K562 (cell line): ENCODE measurements around the gene BCAS4. TPM values are rescaled to one million over a fixed set of nuclear protein-coding genes. Genes with fewer than 3 reads are reported as not detected.

Experiments used
- ATAC-seq: fragments of 200-7000 bp; cut with Tn5 transposase; 3 replicates; pipeline ENCODE4 v1.9.1; 2020; ENCODE audit warnings: moderate library complexity
- BruUV-seq: library from RNA; stranded (reverse); fragments of 400-500 nt; replicated peaks from 2 replicates; lab custom pipeline; 2021; lab: Mats Ljungman, UMichigan
- CTCF ChIA-PET: fragments of 300-600 bp; formaldehyde crosslinking; extraction: SDS; loops from one replicate; lab custom pipeline; 2021; ENCODE audit warnings: low intra/inter-chr PET ratio; lab: Yijun Ruan, JAX
- POLR2A ChIA-PET: fragments of 300-600, 350-650 bp; sonication (Branson Sonifier 250); formaldehyde crosslinking; extraction: SDS; loops from one replicate; lab custom pipeline; 2021; ENCODE audit warnings: antibody characterized with exemption, inconsistent platforms; lab: Yijun Ruan, JAX
- DNase-seq, 4 experiments: peaks; one replicate each; pipeline versions ENCODE4 v3.0.0 to v3.0.0-alpha.2; 2011 to 2018; ENCODE audit warnings: low spot score in 3 of 4, mixed read lengths in 3 of 4; ENCODE audit errors: extremely low read depth in 1 of 4
- FAIRE-seq: peaks from 2 replicates; lab custom pipeline; 2011; peaks lifted over from hg19 to GRCh38; lab: Jason Lieb, UNC
- H2AFZ ChIP-seq: 2 replicates; pipeline ENCODE4 v1.6.0; 2011; ENCODE audit warnings: low read depth, low read length, control low read depth, inconsistent platforms
- H3K27ac ChIP-seq: fragments of 200-600 bp; 3 replicates; pipeline ENCODE4 v1.8.0; 2011; ENCODE audit warnings: low read depth, mild to moderate bottlenecking, control low read depth, inconsistent platforms, low read length, moderate library complexity, mixed read lengths; ENCODE audit errors: extremely low read depth
- H3K27me3 ChIP-seq, 2 experiments: fragments of 300-600 bp in 1 of 2; 2 replicates in 1 of 2; 3 replicates in 1 of 2; pipeline versions ENCODE4 v1.6.0 to v1.8.0; 2011; ENCODE audit warnings: inconsistent platforms in 2 of 2, low read length in 2 of 2, mild to moderate bottlenecking in 1 of 2, mixed read lengths in 1 of 2, moderate library complexity in 1 of 2; ENCODE audit not compliant: control insufficient read depth in 2 of 2, insufficient read depth in 2 of 2
- H3K36me3 ChIP-seq: fragments of 300-600 bp; 3 replicates; pipeline ENCODE4 v1.8.0; 2011; ENCODE audit warnings: mild to moderate bottlenecking, low read length, inconsistent platforms; ENCODE audit not compliant: control insufficient read depth, insufficient read depth
- H3K4me1 ChIP-seq, 2 experiments: fragments of 200-600 bp in 1 of 2; replicated peaks in 1 of 2; 2 replicates in 1 of 2; 3 replicates in 1 of 2; pipeline versions ENCODE4 v1.5.1 to v1.8.0; 2011; ENCODE audit warnings: inconsistent platforms in 2 of 2, low read length in 2 of 2, mild to moderate bottlenecking in 1 of 2, mixed read lengths in 1 of 2, moderate library complexity in 1 of 2; ENCODE audit not compliant: control insufficient read depth in 2 of 2, insufficient read depth in 2 of 2
- H3K4me2 ChIP-seq: 2 replicates; pipeline ENCODE4 v1.6.1; 2011; ENCODE audit warnings: low read length, control low read depth, inconsistent platforms, mixed read lengths; ENCODE audit not compliant: insufficient read depth
- H3K4me3 ChIP-seq: fragments of 200-600 bp; sonication (generic), shearing (Covaris generic); 2 replicates; pipeline ENCODE4 v1.5.1; 2016; ENCODE audit warnings: control low read depth, inconsistent platforms
- H3K79me2 ChIP-seq: fragments of 200-600 bp; 3 replicates; pipeline ENCODE4 v1.8.0; 2011; ENCODE audit warnings: low read length, inconsistent platforms; ENCODE audit not compliant: control insufficient read depth, insufficient read depth
- H3K9ac ChIP-seq, 2 experiments: 2 replicates each; pipeline versions ENCODE4 v1.6.0 to v1.6.1; 2011; ENCODE audit warnings: low read depth in 2 of 2, low read length in 2 of 2, control low read depth in 1 of 2, inconsistent platforms in 1 of 2, mild to moderate bottlenecking in 1 of 2, mixed read lengths in 1 of 2; ENCODE audit not compliant: insufficient read depth in 1 of 2
- H3K9me1 ChIP-seq: one replicate; pipeline ENCODE4 v1.6.0; 2011; ENCODE audit warnings: inconsistent platforms, mild to moderate bottlenecking, low read length, moderate library complexity; ENCODE audit not compliant: control insufficient read depth, insufficient read depth
- H3K9me3 ChIP-seq: replicated peaks from 2 replicates; pipeline ENCODE4 v1.5.1; 2011; ENCODE audit warnings: low read depth, low read length, inconsistent platforms; ENCODE audit not compliant: control insufficient read depth, insufficient read depth
- H4K20me1 ChIP-seq: replicated peaks from 2 replicates; pipeline ENCODE4 v1.6.1; 2011; ENCODE audit warnings: low read length, inconsistent platforms, mixed read lengths; ENCODE audit not compliant: control insufficient read depth, insufficient read depth
- LCOR ChIP-seq: sonication (generic); formaldehyde crosslinking; IDR thresholded peaks from 2 replicates; pipeline ENCODE4 v1.8.0; 2022; ENCODE audit warnings: mild to moderate bottlenecking, missing genetic modification reagents
- WGBS: fragments of 100-300 bp; shearing (Covaris generic); methylation state at CpG from one replicate; pipeline ENCODE4 v1.1.6; 2016; ENCODE audit warnings: low coverage, mixed read lengths; ENCODE audit not compliant: insufficient coverage; ENCODE audit errors: missing lambda C conversion rate; 5-methylcytosine and 5-hydroxymethylcytosine counted together
- in situ Hi-C: fragments of 300-500 bp; cut with MboI; formaldehyde crosslinking; loops from 4 replicates; pipeline ENCODE4 v1.15.0; 2018; ENCODE audit warnings: inconsistent platforms, mixed read lengths
- intact Hi-C: fragments of 100-400 bp; cut with micrococcal nuclease; formaldehyde crosslinking; loops from 2 replicates; pipeline ENCODE4 v1.14.2; 2022
- polyA plus RNA-seq, 8 experiments: library from polyadenylated mRNA; depleted of rRNA in 4 of 8; stranded (reverse) in 5 of 8; unstranded in 3 of 8; fragments of >200 nt; fragmentation: Nextera tagmentation in 2 of 8; fragmentation: Illumina TruSeq in 1 of 8; extraction: Ambion mirVana in 2 of 8; extraction: Trizol in 1 of 8; gene quantifications; 2 replicates each; pipeline versions ENCODE4 v1.2.1 to v1.2.3, GENCODE V29; 2011 to 2014; ENCODE audit warnings: inconsistent platforms in 1 of 8, missing spikeins in 1 of 8
- total RNA-seq, 7 experiments: library from RNA; depleted of rRNA in 6 of 7; stranded (reverse); fragments of >200 nt in 6 of 7; fragmentation: Illumina TruSeq in 2 of 7; extraction: Trizol in 2 of 7; gene quantifications; 2 replicates each; pipeline versions ENCODE4 v1.2.1 to v1.2.3, GENCODE V29; 2011 to 2021; ENCODE audit warnings: low replicate concordance in 1 of 7
- TF ChIP-seq, protein P1 (sequence below), 3 experiments: fragments of 200-800 bp in 1 of 3; fragments of 250-450 bp in 1 of 3; fragments of 450-650 bp in 1 of 3; sonication (Bioruptor Pico) in 1 of 3; sonication (Bioruptor generic) in 1 of 3; formaldehyde crosslinking in 1 of 3; IDR thresholded peaks; 2 replicates each; pipeline versions ENCODE4 v1.6.1 to v1.8.0; 2016 to 2022; ENCODE audit warnings: mild to moderate bottlenecking in 2 of 3, missing genetic modification characterization in 2 of 3, missing compliant biosample characterization in 1 of 3, moderate library complexity in 1 of 3

BCAS4 gene
- total and polyA plus RNA-seq, 9 of the 15 experiments (the other 6 are each of a cell fraction or from before 2014, with no cell fraction given) = 0.15 to 2.3 (median 0.47) TPM

- no peak for TF ChIP-seq LCOR (CRISPR knock-in tag)
- TF ChIP-seq, protein P1, sequence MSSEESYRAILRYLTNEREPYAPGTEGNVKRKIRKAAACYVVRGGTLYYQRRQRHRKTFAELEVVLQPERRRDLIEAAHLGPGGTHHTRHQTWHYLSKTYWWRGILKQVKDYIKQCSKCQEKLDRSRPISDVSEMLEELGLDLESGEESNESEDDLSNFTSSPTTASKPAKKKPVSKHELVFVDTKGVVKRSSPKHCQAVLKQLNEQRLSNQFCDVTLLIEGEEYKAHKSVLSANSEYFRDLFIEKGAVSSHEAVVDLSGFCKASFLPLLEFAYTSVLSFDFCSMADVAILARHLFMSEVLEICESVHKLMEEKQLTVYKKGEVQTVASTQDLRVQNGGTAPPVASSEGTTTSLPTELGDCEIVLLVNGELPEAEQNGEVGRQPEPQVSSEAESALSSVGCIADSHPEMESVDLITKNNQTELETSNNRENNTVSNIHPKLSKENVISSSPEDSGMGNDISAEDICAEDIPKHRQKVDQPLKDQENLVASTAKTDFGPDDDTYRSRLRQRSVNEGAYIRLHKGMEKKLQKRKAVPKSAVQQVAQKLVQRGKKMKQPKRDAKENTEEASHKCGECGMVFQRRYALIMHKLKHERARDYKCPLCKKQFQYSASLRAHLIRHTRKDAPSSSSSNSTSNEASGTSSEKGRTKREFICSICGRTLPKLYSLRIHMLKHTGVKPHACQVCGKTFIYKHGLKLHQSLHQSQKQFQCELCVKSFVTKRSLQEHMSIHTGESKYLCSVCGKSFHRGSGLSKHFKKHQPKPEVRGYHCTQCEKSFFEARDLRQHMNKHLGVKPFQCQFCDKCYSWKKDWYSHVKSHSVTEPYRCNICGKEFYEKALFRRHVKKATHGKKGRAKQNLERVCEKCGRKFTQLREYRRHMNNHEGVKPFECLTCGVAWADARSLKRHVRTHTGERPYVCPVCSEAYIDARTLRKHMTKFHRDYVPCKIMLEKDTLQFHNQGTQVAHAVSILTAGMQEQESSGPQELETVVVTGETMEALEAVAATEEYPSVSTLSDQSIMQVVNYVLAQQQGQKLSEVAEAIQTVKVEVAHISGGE (CRISPR knock-in tag; IDR thresholded peaks at IDR 0.05) = peak in 1 of 3 experiments; percentile 34; a peak in 1 of 6 replicates
- TF ChIP-seq, all 486 proteins: peak for 1
- Histone ChIP-seq H3K9ac (no peak overlapping the region), H3K4me1 (peaks cover 7 to 10% of the 10 kb centered on the region in 2 experiments; a peak in 3 of 5 replicates), H3K9me3 (no peaks in the 10 kb centered on the region), H4K20me1 (no peaks in the 10 kb centered on the region), H3K4me2 (no peak overlapping the region), H3K9me1 (no peaks in the 10 kb centered on the region), H3K36me3 (no peaks in the 10 kb centered on the region), H3K4me3 (no peak overlapping the region), H2AFZ (no peak overlapping the region), H3K27ac (no peak overlapping the region), H3K27me3 (no peaks in the 10 kb centered on the region), H3K79me2 (no peaks in the 10 kb centered on the region)
- CTCF ChIA-PET = no interaction called here
- BruUV-seq = no TSS peak
- DNase-seq (no peak), ATAC-seq (no peak), FAIRE-seq (no peak)
- intact Hi-C loops (no loop called here), in situ Hi-C loops (loop anchor here (10.0 kb wide), 1 partner anchor 121 kb away; the partner anchor contains the start of gene ADNP)
- POLR2A ChIA-PET = interaction anchor here (0.6 to 1.3 kb wide), 3 partner anchors 19 to 337 kb away, joined by 3 read pairs; partner anchors contain the start of genes ADNP and BCAS4
- 37% methylated on average over 9 of the region's 9 CpGs for WGBS
Measured at GRCh38 chr20:50813801-50814200, 18.9 kb downstream of the BCAS4 start.
